PC-3 (cell line): ENCODE results near the gene CSRP1.

Experiments used
- CTCF ChIP-seq: fragments of 300-600 bp; sonication (generic); conservative IDR thresholded peaks from 2 replicates; pipeline ENCODE4 v1.5.1; 2017; ENCODE audit warnings: antibody characterized with exemption, low read depth, mild to moderate bottlenecking, low read length
- EZH2 ChIP-seq: fragments of 300-600 bp; sonication (generic); IDR thresholded peaks from one replicate; pipeline ENCODE4 v1.6.1; 2017; ENCODE audit warnings: antibody characterized with exemption, mild to moderate bottlenecking, low read length; ENCODE audit not compliant: unreplicated experiment
- EZH2phosphoT487 ChIP-seq: fragments of 300-600 bp; sonication (generic); IDR thresholded peaks from 2 replicates; pipeline ENCODE4 v1.6.1; 2018; ENCODE audit warnings: mild to moderate bottlenecking, antibody characterized with exemption, low read length, borderline replicate concordance

GRCh38 chr1:201553496-201554189, 46.7 kb upstream of the CSRP1 start:
- no peak for TF ChIP-seq EZH2
- no peak for TF ChIP-seq CTCF
- no peak for TF ChIP-seq EZH2phosphoT487
